NCI-H345 treated with DMSO at 0.1 percent for 48 hours (cell line): ENCODE results near the gene CDKN1C.
A peak's percentile ranks its signal among the peaks of the same experiment; 100 is the strongest.

ENCODE experiments used
- DNase-seq: peaks from one replicate; lab custom pipeline; 2025; ENCODE audit not compliant: unreplicated experiment; lab: John Stamatoyannopoulos, UW

CDKN1C gene

GRCh38 chr11:2890466-2891294 lies 5.1 kb upstream of the CDKN1C start:
- DNase-seq = peak; percentile 44

GRCh38 chr11:2889362-2890273 lies 4.0 kb upstream of the CDKN1C start:
- peak; percentile 14 for DNase-seq

- DNase-seq = peak; percentile 73
Observed at GRCh38 chr11:2888266-2888968, 2.8 kb upstream of the CDKN1C start.

DNA sequence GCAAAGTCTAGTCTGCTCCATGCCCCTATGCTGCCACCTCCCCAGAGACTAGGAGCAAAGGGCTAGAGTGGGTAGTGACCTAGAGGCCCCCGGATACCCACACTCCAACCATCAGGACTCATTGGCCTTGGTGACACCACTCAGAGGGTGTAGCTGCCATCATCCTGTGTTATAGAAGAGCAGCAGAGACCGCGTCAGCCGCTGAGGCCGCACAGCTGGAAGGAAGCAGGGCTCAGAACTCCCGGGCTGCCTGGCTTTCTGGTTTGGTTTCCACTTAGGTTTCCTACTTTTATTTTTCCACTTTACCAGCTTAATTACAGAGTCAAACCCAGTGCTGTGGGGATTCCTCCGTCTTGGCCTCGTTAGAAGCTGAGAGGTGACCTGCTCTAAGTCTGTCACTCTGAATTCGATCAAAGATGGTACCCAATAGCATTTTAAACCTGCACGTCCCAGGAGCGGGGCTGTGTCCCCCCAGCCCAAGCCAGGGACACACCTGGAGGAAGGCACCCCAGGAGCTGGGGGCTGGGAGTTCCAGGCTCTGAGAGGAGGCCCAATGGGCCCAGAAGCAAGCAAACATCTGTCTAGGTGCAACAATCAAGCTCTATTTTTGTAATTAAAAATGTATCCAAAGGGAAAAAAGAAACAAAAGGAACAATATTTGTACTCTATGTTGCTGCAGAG lies 2.1 kb upstream of the CDKN1C start:
- DNase-seq = no peak

DNA sequence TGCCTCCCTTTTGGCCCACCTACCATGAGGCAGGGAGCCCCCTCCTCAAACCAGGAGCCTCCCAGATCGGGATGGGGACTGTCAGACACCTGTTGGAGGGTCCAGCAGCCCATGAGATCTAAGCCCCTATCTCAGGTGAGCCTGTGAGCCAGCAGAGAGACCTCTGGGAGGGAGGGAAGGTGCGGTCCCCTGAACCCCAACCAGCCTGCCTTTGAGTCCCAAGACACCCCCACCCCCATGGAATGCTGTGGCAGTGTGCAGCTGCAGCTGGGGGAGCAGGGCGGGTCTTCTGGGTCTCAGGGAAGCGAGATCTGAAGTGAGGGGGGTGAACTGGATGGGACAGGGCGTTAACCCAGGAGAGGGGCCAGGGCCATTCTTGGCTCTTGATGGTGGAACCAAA lies 1.4 kb upstream of the CDKN1C start:
- DNase-seq = no peak

- DNase-seq = no peak
Observed at GRCh38 chr11:2886191-2886894, 768 bp upstream of the CDKN1C start.

DNA sequence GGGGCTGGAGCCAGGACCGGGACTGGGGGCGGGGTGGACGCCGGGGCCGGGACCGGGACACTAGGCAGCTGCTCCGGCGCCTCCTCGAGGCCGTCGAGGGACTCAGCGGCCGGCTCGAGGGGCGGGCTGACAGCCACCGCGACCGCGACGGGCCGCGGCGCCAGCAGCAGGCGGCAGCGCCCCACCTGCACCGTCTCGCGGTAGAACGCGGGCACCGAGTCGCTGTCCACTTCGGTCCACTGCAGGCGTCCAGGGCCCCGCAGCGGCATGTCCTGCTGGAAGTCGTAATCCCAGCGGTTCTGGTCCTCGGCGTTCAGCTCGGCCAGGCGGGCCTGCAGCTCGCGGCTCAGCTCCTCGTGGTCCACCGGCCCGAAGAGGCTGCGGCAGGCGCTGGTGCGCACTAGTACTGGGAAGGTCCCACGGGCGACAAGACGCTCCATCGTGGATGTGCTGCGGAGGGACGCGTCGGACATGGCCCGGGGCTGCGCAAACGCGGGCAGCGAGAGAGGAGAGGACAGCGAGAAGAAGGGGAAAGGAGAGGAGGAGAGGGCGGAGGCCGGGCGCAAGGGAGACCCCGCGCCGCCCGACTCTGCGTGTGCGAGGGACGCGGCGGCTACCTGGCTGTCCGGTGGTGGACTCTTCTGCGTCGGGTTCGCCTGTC lies 428 bp downstream of the CDKN1C start:
- peak; percentile 24 for DNase-seq

DNA sequence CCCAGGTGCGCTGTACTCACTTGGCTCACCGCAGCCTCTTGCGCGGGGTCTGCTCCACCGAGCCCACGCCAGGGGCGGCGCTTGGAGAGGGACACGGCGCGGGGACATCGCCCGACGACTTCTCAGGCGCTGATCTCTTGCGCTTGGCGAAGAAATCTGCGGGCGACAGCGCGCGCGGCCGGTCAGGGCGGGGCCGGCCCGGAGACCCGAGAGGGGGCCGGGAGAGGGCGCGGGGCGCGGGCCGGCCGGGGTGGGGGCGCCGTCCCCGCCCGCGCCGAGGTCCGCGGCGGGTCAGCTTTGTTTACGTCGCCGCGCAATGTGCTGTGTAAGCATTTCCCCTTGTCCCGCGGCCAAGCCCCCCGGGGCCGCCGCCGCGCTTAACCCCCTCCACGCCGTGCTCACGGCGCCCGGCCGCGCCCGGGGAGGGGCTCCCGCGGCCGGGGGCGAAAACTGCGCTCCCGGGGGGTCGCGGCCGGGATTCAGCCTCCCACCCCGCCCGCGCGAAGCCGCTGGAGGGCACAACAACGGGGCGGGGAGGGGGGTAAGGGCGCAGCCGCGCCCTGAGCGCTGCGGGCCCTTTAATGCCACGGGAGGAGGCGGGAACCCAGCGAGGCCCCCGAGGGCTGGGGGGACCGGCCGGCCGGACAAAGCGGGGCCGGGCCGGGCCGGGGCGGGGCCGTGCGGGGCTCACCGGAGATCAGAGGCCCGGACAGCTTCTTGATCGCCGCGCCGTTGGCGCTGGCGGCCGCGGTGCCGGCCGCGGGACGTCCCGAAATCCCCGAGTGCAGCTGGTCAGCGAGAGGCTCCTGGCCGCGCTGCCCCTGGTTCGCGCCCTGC lies 1.4 kb downstream of the CDKN1C start:
- no peak for DNase-seq

GRCh38 chr11:2883640-2883978 lies 2.0 kb downstream of the CDKN1C start:
- no peak for DNase-seq

- no peak for DNase-seq
Observed at GRCh38 chr11:2882396-2883110, 3.0 kb downstream of the CDKN1C start.

DNA sequence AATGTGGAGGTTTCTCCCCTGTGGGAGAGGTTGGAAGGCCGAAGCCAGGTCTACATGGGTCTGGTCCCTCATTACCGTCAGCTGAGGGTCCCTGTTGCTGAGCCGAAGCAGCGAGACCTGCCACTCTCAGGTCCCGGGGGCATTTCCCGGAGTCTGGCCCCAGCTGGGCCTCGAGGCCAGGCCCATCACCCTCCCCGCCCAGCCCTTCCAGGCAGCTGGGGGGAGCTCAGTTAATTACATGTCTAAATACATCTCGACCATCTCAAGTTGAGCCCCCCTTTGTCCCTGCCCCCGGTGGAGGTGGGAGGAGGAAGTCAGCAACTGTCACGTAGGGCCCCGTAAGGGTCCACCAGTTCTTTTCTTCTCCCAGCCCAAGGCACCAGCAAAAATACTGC lies 3.6 kb downstream of the CDKN1C start:
- no peak for DNase-seq

- DNase-seq = no peak
Observed at GRCh38 chr11:2881076-2881980, 4.2 kb downstream of the CDKN1C start.

GRCh38 chr11:2880646-2881045 lies 4.9 kb downstream of the CDKN1C start:
- no peak for DNase-seq

DNA sequence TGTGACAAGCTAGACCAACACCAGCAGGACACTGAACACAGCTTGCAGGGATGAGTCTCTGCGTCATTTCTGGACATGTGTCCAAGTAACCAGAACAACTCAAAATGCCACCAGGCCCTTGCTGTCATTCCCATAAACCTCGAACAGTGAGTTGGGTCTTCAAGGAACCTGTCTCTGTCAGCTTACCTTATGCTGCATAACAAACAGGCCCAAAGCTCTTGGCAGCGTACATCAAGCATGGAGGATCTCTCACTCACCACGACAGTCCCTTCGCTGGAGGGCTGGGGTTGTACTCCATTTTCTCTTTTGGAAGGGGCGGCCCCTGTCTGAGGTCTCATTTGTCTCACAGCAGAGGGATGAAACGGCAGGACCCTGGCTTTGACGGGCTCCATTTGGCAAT lies 6.8 kb downstream of the CDKN1C start:
- DNase-seq = no peak

- DNase-seq = no peak
Observed at GRCh38 chr11:2877474-2877873, 8.1 kb downstream of the CDKN1C start.

DNA sequence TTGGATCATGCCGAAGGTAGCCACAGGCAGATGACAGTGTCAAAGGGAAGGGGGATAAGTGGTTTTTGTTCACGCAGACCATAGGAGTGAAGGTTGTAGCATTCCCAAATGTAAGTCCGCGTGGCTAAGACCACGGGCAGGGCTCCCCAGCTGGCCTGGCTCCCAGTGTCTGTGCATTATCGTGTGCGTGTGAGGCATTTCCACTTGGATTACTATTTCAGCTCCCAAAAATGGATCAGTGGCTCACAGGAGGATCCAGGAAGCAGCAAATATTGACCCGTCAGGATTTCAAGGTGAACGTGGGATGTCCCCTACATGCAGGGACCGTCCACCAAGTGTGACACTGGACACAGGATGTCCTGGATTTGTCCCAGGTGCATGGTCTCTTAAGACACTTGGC lies 10.6 kb downstream of the CDKN1C start:
- DNase-seq = no peak

- no peak for DNase-seq
Observed at GRCh38 chr11:2870969-2871680, 14.4 kb downstream of the CDKN1C start.
